DMS 273 (cell line): ENCODE results near the gene TNFAIP2.

Source experiments
- DNase-seq: peaks from one replicate; lab custom pipeline; 2025; ENCODE audit not compliant: unreplicated experiment; lab: John Stamatoyannopoulos, UW

The TNFAIP2 gene

DNA sequence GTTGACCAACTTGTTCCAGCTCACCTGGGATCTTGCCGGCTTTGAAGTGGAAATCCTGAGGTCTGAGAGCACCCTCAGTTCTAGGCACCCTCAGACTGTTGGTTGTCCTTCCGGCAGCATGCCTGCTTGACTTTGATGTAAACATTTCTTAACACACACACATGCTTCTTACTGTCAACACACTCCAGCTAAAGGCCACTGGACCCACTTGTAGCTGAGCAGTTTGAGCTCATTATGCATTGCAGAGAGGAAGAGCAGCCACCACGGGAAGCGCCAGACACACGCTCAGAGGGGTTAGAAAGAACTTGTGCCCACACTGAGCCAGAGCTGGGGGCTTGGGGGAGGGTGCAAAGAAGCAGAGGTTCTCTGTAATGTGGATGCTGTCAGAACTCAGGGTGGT is 55.8 kb downstream of the TNFAIP2 start:
- no peak for DNase-seq

- no peak for DNase-seq
These were observed 57.1 kb downstream of the TNFAIP2 start for GRCh38 chr14:103180331-103180730.

DNA sequence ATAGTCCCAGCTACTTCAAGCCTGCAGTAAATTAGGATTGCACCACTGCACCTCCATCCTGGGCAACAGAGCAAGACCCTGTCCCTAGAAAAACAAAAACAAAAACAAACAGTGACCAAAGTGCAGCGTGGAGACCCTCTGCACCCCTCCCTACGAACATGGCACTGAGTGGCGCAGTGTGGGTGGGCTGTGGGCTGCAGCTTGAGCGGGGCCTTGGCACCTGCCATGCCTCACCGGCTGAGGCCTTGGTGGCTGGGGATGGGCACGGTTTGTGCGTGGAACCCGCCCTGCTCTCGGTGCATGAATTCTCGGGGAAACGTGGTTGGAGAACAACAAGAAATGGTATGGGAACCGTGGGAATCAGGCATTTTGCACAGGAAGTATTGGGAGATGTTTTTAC is 60.8 kb downstream of the TNFAIP2 start:
- DNase-seq: no peak

GRCh38 chr14:103185051-103186029 is 62.1 kb downstream of the TNFAIP2 start:
- peak; percentile 79 for DNase-seq

- DNase-seq: no peak
These were observed 63.1 kb downstream of the TNFAIP2 start for GRCh38 chr14:103186241-103186822.
